DND-41 (cell line): Measurements from ENCODE around the gene NEURL1.
A peak's percentile ranks its signal among the peaks of the same experiment; 100 is the strongest.
"Not testable (repeated sequence)": the region's sequence is repeated elsewhere in the genome, so short reads cannot be mapped to it uniquely, and the experiment has no call there.

Source experiments
- ATAC-seq: fragments of 200-7000 bp; cut with Tn5 transposase; 3 replicates; pipeline ENCODE4 v1.9.1; 2021; ENCODE audit warnings: low read depth; ENCODE audit not compliant: insufficient read depth
- DNase-seq: peaks from one replicate; pipeline ENCODE4 v3.0.0-alpha.2; 2020
- H2AFZ ChIP-seq: 2 replicates; pipeline ENCODE4 v1.6.0; 2012; ENCODE audit warnings: low read depth, low read length
- H3K27ac ChIP-seq: 2 replicates; pipeline ENCODE4 v1.5.1; 2012; ENCODE audit warnings: low read length, inconsistent platforms
- H3K27me3 ChIP-seq: fragments of 200-600 bp; sonication (generic); 2 replicates; pipeline ENCODE4 v1.6.0; 2012; ENCODE audit warnings: low read length, mild to moderate bottlenecking, inconsistent platforms; ENCODE audit not compliant: insufficient read depth, poor library complexity
- H3K36me3 ChIP-seq: 2 replicates; pipeline ENCODE4 v1.5.1; 2012; ENCODE audit warnings: low read length, inconsistent platforms; ENCODE audit not compliant: insufficient read depth
- H3K4me1 ChIP-seq: 2 replicates; pipeline ENCODE4 v1.5.1; 2012; ENCODE audit warnings: mild to moderate bottlenecking, low read length; ENCODE audit not compliant: insufficient read depth
- H3K4me2 ChIP-seq: 2 replicates; pipeline ENCODE4 v1.6.0; 2012; ENCODE audit warnings: mild to moderate bottlenecking, moderate library complexity, low read length, inconsistent platforms; ENCODE audit not compliant: insufficient read depth
- H3K4me3 ChIP-seq, 2 experiments: fragments of 200-600 bp in 1 of 2; shearing (Covaris generic) in 1 of 2; 2 replicates each; pipeline ENCODE4 v1.5.1; 2012 to 2016; ENCODE audit warnings: inconsistent platforms in 2 of 2, low read length in 2 of 2, mild to moderate bottlenecking in 2 of 2, low read depth in 1 of 2, moderate library complexity in 1 of 2
- H3K79me2 ChIP-seq: 2 replicates; pipeline ENCODE4 v1.6.0; 2012; ENCODE audit warnings: low read length, inconsistent platforms; ENCODE audit not compliant: insufficient read depth
- H3K9ac ChIP-seq: 2 replicates; pipeline ENCODE4 v1.6.0; 2012; ENCODE audit warnings: low read depth, mild to moderate bottlenecking, inconsistent platforms, low read length, moderate library complexity
- H3K9me3 ChIP-seq: 2 replicates; pipeline ENCODE4 v1.5.1; 2012; ENCODE audit warnings: low read length, moderate library complexity, mild to moderate bottlenecking, inconsistent platforms; ENCODE audit not compliant: insufficient read depth, severe bottlenecking
- H4K20me1 ChIP-seq: 2 replicates; pipeline ENCODE4 v1.6.0; 2012; ENCODE audit warnings: low read length; ENCODE audit not compliant: insufficient read depth
- CTCF ChIP-seq: IDR thresholded peaks from 2 replicates; pipeline ENCODE4 v1.5.1; 2012; ENCODE audit warnings: borderline replicate concordance, low read length, moderate library complexity, mild to moderate bottlenecking; ENCODE audit not compliant: poor library complexity, severe bottlenecking; ENCODE audit errors: extremely low read depth
- EZH2 ChIP-seq: IDR thresholded peaks from 3 replicates; pipeline ENCODE4 v1.6.1; 2012; ENCODE audit warnings: borderline replicate concordance, low read depth, mild to moderate bottlenecking, moderate library complexity, low read length, inconsistent platforms; ENCODE audit not compliant: severe bottlenecking

The NEURL1 gene

GRCh38 chr10:103481974-103482531 lies 11.5 kb upstream of the NEURL1 start:
- H3K9ac ChIP-seq, result no peak overlapping the region
- H3K79me2 ChIP-seq, result no peaks in the 10 kb centered on the region
- H3K4me3 ChIP-seq, result no peak overlapping the region
- no peaks in the 10 kb centered on the region for H3K27me3 ChIP-seq
- TF ChIP-seq EZH2, result no peak
- peak; percentile 73 for TF ChIP-seq CTCF
- H3K9me3 ChIP-seq, result no peaks in the 10 kb centered on the region
- H4K20me1 ChIP-seq, result no peaks in the 10 kb centered on the region
- H2AFZ ChIP-seq, result no peak overlapping the region
- DNase-seq (peak; percentile 51), ATAC-seq (peak; percentile 91)
- H3K4me1 ChIP-seq, result no peaks in the 10 kb centered on the region
- no peak overlapping the region for H3K4me2 ChIP-seq
- H3K27ac ChIP-seq, result no peak overlapping the region
- H3K36me3 ChIP-seq, result no peaks in the 10 kb centered on the region

DNA sequence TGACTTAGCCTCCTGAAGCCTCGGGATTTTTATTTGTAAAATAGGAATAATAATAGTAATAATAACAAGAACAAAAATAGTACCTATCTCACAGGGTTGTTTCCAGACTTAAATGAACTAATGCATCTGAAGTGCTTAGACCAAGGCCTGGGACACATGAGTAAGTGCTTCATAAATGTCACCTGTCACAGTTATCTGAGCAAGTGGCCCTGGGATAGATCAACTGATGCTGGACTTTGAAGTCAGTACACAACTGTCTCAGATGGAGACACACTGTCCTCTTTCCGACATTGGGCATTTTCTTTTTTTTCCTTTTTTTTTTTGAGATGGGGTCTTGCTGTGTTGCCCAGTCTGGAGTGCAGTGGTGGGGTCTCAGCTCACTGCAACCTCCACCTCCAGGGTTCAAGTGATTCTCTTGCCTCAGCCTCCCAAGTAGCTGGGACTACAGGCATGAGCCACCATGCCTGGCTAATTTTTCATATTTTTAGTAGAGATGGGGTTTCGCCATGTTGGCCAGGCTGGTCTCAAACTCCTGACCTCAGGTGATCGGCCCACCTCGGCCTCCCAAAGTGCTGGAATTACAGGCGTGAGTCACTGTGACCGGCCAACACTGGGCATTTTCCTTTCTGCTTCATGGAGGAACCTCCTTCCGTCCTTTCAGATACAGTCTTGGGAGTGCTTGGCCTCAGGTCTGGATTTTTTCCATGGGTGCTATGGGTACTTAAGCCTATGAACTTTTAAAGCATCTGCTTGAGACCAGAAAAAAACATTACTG lies 6.7 kb upstream of the NEURL1 start:
- not testable (repeated sequence) for H2AFZ ChIP-seq, H3K9me3 ChIP-seq, H4K20me1 ChIP-seq, DNase-seq, H3K79me2 ChIP-seq, H3K4me3 ChIP-seq, H3K4me1 ChIP-seq, H3K27ac ChIP-seq, H3K36me3 ChIP-seq, H3K27me3 ChIP-seq, ATAC-seq, H3K4me2 ChIP-seq, H3K9ac ChIP-seq

DNA sequence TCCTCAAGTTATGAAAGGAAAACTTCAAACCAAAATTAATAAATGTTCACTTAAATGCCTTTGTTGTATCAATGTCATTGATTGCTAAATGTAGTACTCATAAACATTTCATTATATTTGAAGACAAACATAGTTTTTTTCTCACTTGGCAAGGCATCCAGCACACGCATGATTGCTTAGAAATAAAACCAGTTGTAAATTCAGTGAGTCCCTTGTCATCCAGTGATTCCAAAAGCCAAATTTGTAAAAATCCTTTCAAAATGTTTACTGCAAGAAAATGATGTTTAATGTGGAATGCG lies 6.1 kb upstream of the NEURL1 start:
- ATAC-seq, result no peak
- Histone ChIP-seq H2AFZ (no peak overlapping the region), H3K9me3 (no peaks in the 10 kb centered on the region), H3K9ac (no peak overlapping the region), H3K36me3 (no peaks in the 10 kb centered on the region), H3K4me3 (no peak overlapping the region), H3K27me3 (peaks cover 4% of the 10 kb centered on the region), H3K79me2 (no peaks in the 10 kb centered on the region), H3K4me1 (no peaks in the 10 kb centered on the region), H4K20me1 (no peaks in the 10 kb centered on the region), H3K4me2 (no peak overlapping the region), H3K27ac (no peak overlapping the region)
- no peak for DNase-seq
- TF ChIP-seq CTCF (no peak), EZH2 (no peak)

DNA sequence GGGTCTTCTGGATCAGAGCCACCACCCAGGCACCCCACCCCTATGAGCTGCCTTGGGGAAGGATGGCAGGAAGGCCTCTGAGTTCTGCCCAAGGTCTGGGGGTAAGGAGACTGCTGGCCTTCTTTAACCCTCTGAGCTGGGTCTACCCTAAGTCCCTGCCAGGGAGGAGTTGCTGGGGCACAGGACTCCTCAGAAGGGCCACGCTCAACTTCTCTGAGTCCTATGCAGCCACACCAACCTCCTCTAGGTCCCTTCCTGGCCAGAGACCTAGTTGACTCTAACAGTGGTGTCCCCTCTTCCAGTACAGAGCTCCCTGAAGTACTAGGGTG lies 2.6 kb upstream of the NEURL1 start:
- H3K36me3 ChIP-seq, result no peaks in the 10 kb centered on the region
- H3K4me3 ChIP-seq, result no peak overlapping the region
- TF ChIP-seq CTCF, result no peak
- no peak for TF ChIP-seq EZH2
- DNase-seq (no peak), ATAC-seq (peak; percentile 22; the same call in 1 of the 3 replicates)
- H3K79me2 ChIP-seq, result no peaks in the 10 kb centered on the region
- no peaks in the 10 kb centered on the region for H3K9me3 ChIP-seq
- H3K27me3 ChIP-seq, result peaks cover 4% of the 10 kb centered on the region
- no peak overlapping the region for H3K27ac ChIP-seq
- no peaks in the 10 kb centered on the region for H4K20me1 ChIP-seq
- H3K4me1 ChIP-seq, result no peaks in the 10 kb centered on the region
- no peak overlapping the region for H3K9ac ChIP-seq
- H3K4me2 ChIP-seq, result no peak overlapping the region
- H2AFZ ChIP-seq, result no peak overlapping the region
